Uterus (tissue), 2 donors: ENCODE results near the gene TMEM53.

Experiments used
- CTCF ChIP-seq, 4 experiments: fragments of 200-600 bp in 2 of 4; fragments of 450-650 bp in 2 of 4; sonication (generic) in 2 of 4; IDR thresholded peaks; one replicate each; pipeline ENCODE4 v1.5.1; 2016 to 2019; ENCODE audit warnings: antibody characterized with exemption in 4 of 4, mild to moderate bottlenecking in 2 of 4, moderate library complexity in 1 of 4
- POLR2A ChIP-seq, 2 donors: fragments of 450-650 bp; IDR thresholded peaks; one replicate each; pipeline ENCODE4 v1.6.1; 2016; ENCODE audit warnings: antibody characterized with exemption in 2 of 2, mild to moderate bottlenecking in 1 of 2, moderate library complexity in 1 of 2

DNA sequence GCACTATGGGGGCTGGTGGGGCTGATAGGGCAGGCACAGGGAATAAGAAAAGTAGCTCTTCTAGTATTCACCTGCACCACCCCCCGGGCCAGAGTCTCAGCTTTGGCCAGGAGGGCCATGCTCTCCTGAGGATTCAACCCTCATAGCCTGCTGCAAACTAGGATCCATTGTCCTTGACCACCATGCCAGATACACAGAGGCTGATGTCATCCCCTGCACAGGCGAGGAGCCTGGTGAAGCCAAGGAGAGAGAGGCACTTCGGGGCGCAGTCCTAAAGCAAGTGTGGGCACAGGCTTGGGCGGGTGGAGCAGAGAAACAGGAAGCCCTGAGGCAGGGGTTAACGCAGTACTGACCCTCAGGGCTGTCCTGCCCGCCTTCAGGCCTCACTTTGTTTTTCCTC is 29.5 kb downstream of the TMEM53 start:
- no peak for TF ChIP-seq POLR2A (IDR thresholded peaks at IDR 0.05)
- no peak for TF ChIP-seq CTCF (IDR thresholded peaks at IDR 0.05)
